HepG2 (cell line): ENCODE results near the gene GDF7. TPM values are rescaled to one million over a fixed set of nuclear protein-coding genes. Genes with fewer than 3 reads are reported as not detected.

Experiments
- ATAC-seq: fragments of 200-7000 bp; cut with Tn5 transposase; 3 replicates; pipeline ENCODE4 v1.9.1; 2020; ENCODE audit warnings: mild to moderate bottlenecking, moderate library complexity
- BruUV-seq: library from RNA; stranded (reverse); fragments of 400-500 nt; replicated peaks from 2 replicates; lab custom pipeline; 2021; lab: Mats Ljungman, UMichigan
- CTCF ChIA-PET: fragments of 300-600 bp; formaldehyde crosslinking; extraction: SDS; loops from one replicate; lab custom pipeline; 2021; ENCODE audit warnings: low total read pairs, inconsistent platforms, low intra/inter-chr PET ratio; lab: Yijun Ruan, JAX
- POLR2A ChIA-PET: fragments of 350-600 bp; sonication (Branson Sonifier 250); formaldehyde crosslinking; loops from one replicate; lab custom pipeline; 2020; ENCODE audit warnings: antibody characterized with exemption, inconsistent platforms; lab: Yijun Ruan, JAX
- DNase-seq: peaks from one replicate; pipeline ENCODE4 v3.0.0-alpha.2; 2015; ENCODE audit warnings: low spot score
- FAIRE-seq: peaks from 3 replicates; lab custom pipeline; 2011; peaks lifted over from hg19 to GRCh38; lab: Jason Lieb, UNC
- H2AFZ ChIP-seq: one replicate; pipeline ENCODE4 v1.6.1; 2011; ENCODE audit warnings: low read length, inconsistent platforms
- H3K27ac ChIP-seq: fragments of 300-600 bp; 3 replicates; pipeline ENCODE4 v1.8.0; 2011; ENCODE audit warnings: mixed run types, mild to moderate bottlenecking, mixed read lengths, low read length, inconsistent platforms; ENCODE audit not compliant: insufficient read depth; ENCODE audit errors: extremely low read length
- H3K27me3 ChIP-seq, 2 experiments: fragments of 200-600 bp in 1 of 2; 2 replicates in 1 of 2; 3 replicates in 1 of 2; pipeline versions ENCODE4 v1.6.0 to v1.8.0; 2011; ENCODE audit warnings: low read length in 2 of 2, mild to moderate bottlenecking in 2 of 2, moderate library complexity in 2 of 2, inconsistent platforms in 1 of 2; ENCODE audit not compliant: insufficient read depth in 2 of 2, control insufficient read depth in 1 of 2
- H3K36me3 ChIP-seq, 2 experiments: fragments of 200-600 bp in 1 of 2; replicated peaks in 1 of 2; 2 replicates in 1 of 2; 3 replicates in 1 of 2; pipeline versions ENCODE4 v1.5.1 to v1.8.0; 2011; ENCODE audit warnings: low read length in 2 of 2, inconsistent platforms in 1 of 2; ENCODE audit not compliant: insufficient read depth in 2 of 2, control insufficient read depth in 1 of 2
- H3K4me1 ChIP-seq: 2 replicates; pipeline ENCODE4 v1.5.1; 2012; ENCODE audit warnings: low read length, inconsistent platforms; ENCODE audit not compliant: insufficient read depth
- H3K4me2 ChIP-seq: 2 replicates; pipeline ENCODE4 v1.6.0; 2011; ENCODE audit warnings: low read depth, low read length, inconsistent platforms
- H3K4me3 ChIP-seq, 3 experiments: fragments of 200-600 bp in 1 of 3; sonication (generic), shearing (Covaris generic) in 1 of 3; replicated peaks in 1 of 3; 2 replicates each; pipeline ENCODE4 v1.5.1; 2011 to 2016; ENCODE audit warnings: low read length in 3 of 3, inconsistent platforms in 2 of 3, low read depth in 2 of 3, mild to moderate bottlenecking in 2 of 3, control low read depth in 1 of 3, mixed read lengths in 1 of 3; ENCODE audit not compliant: insufficient read depth in 1 of 3
- H3K79me2 ChIP-seq: one replicate; pipeline ENCODE4 v1.6.1; 2011; ENCODE audit warnings: low read length, inconsistent platforms; ENCODE audit not compliant: insufficient read depth
- H3K9ac ChIP-seq: 2 replicates; pipeline ENCODE4 v1.6.0; 2011; ENCODE audit warnings: mild to moderate bottlenecking, low read depth, low read length, inconsistent platforms; ENCODE audit not compliant: insufficient read depth
- H3K9me3 ChIP-seq: 2 replicates; pipeline ENCODE4 v1.5.1; 2012; ENCODE audit warnings: mild to moderate bottlenecking, low read length
- H4K20me1 ChIP-seq: 2 replicates; pipeline ENCODE4 v1.6.0; 2011; ENCODE audit warnings: inconsistent platforms, mild to moderate bottlenecking, low read length, moderate library complexity; ENCODE audit not compliant: insufficient read depth
- ATM ChIP-seq: fragments of 450-650 bp; IDR thresholded peaks from 2 replicates; pipeline ENCODE4 v1.7.1; 2017; ENCODE audit warnings: mild to moderate bottlenecking, borderline replicate concordance
- GZF1 ChIP-seq: sonication (generic); formaldehyde crosslinking; IDR thresholded peaks from 2 replicates; pipeline ENCODE4 v1.5.1; 2020; ENCODE audit warnings: mild to moderate bottlenecking, missing genetic modification reagents
- HMGXB4 ChIP-seq, 2 experiments: sonication (generic) in 1 of 2; formaldehyde crosslinking in 1 of 2; IDR thresholded peaks; 2 replicates each; pipeline versions ENCODE4 v1.4.0 to v1.6.1; 2018 to 2020; ENCODE audit warnings: missing genetic modification reagents in 2 of 2, borderline replicate concordance in 1 of 2, low read depth in 1 of 2, mild to moderate bottlenecking in 1 of 2, missing biosample characterization in 1 of 2
- HOMEZ ChIP-seq: IDR thresholded peaks from 2 replicates; pipeline ENCODE4 v1.6.1; 2016; ENCODE audit warnings: low read depth
- ISX ChIP-seq: sonication (generic); formaldehyde crosslinking; conservative IDR thresholded peaks from 2 replicates; pipeline ENCODE4 v1.5.0; 2020; ENCODE audit warnings: missing genetic modification reagents
- KLF16 ChIP-seq, 2 experiments: sonication (generic) in 1 of 2; formaldehyde crosslinking in 1 of 2; IDR thresholded peaks; 2 replicates each; pipeline versions ENCODE4 v1.6.1 to v1.8.0; 2016 to 2023; ENCODE audit warnings: missing genetic modification reagents in 2 of 2, missing compliant biosample characterization in 1 of 2
- RBAK ChIP-seq: sonication (generic); formaldehyde crosslinking; IDR thresholded peaks from 2 replicates; pipeline ENCODE4 v1.5.1; 2020; ENCODE audit warnings: mild to moderate bottlenecking, missing genetic modification reagents
- SCMH1 ChIP-seq: sonication (generic); formaldehyde crosslinking; IDR thresholded peaks from 2 replicates; pipeline ENCODE4 v1.9.0; 2021; ENCODE audit warnings: missing genetic modification reagents, mild to moderate bottlenecking, borderline replicate concordance
- TAF1 ChIP-seq: sonication (generic); formaldehyde crosslinking; IDR thresholded peaks from 2 replicates; pipeline ENCODE4 v1.4.0; 2020; ENCODE audit warnings: missing genetic modification reagents
- THAP9 ChIP-seq: sonication (generic); formaldehyde crosslinking; IDR thresholded peaks from 2 replicates; pipeline ENCODE4; 2020; ENCODE audit warnings: missing genetic modification reagents, mild to moderate bottlenecking, borderline replicate concordance
- ZC3H13 ChIP-seq: sonication (generic); formaldehyde crosslinking; IDR thresholded peaks from 2 replicates; pipeline ENCODE4 v1.8.1; 2023; ENCODE audit warnings: mild to moderate bottlenecking, missing genetic modification reagents, moderate library complexity
- ZNF747 ChIP-seq: sonication (generic); formaldehyde crosslinking; IDR thresholded peaks from 2 replicates; pipeline ENCODE4 v1.8.1; 2023; ENCODE audit warnings: missing genetic modification reagents, mild to moderate bottlenecking, borderline replicate concordance
- ZNF879 ChIP-seq: sonication (generic); formaldehyde crosslinking; IDR thresholded peaks from 2 replicates; pipeline ENCODE4 v1.8.1; 2023; ENCODE audit warnings: missing genetic modification reagents
- WGBS: methylation state at CpG from one replicate; pipeline ENCODE4 v1.1.6; 2017; ENCODE audit warnings: low lambda C conversion rate; 5-methylcytosine and 5-hydroxymethylcytosine counted together
- in situ Hi-C: cut with HindIII; loops from 2 replicates; pipeline ENCODE4 v1.10.0; 2017; ENCODE audit warnings: low pct_unique_long_range_greater_than_20kb; ENCODE audit not compliant: extremely low pct_ligation_motif_present
- intact Hi-C: fragments of 100-400 bp; cut with micrococcal nuclease; formaldehyde crosslinking; loops from one replicate; pipeline ENCODE4 v1.10.0; 2022; ENCODE audit not compliant: unreplicated experiment
- polyA plus RNA-seq, 8 experiments: library from polyadenylated mRNA; depleted of rRNA in 3 of 8; stranded (reverse) in 7 of 8; unstranded in 1 of 8; fragments of >200 nt; fragmentation: Illumina TruSeq in 4 of 8; extraction: Trizol in 4 of 8; gene quantifications; 2 replicates each; pipeline versions ENCODE4 v1.2.1 to v1.2.3, GENCODE V29; 2011 to 2016; ENCODE audit warnings: low read depth in 4 of 8, missing spikeins in 1 of 8, mixed read lengths in 1 of 8; ENCODE audit not compliant: insufficient read depth in 1 of 8
- total RNA-seq, 5 experiments: library from RNA; depleted of rRNA; stranded (reverse); fragments of >200 nt; fragmentation: Illumina TruSeq; extraction: Trizol; gene quantifications; 2 replicates each; pipeline ENCODE4 v1.2.3, GENCODE V29; 2016; ENCODE audit warnings: low read depth in 1 of 5
- TF ChIP-seq, protein P1 (sequence below): sonication (generic); formaldehyde crosslinking; IDR thresholded peaks from 2 replicates; pipeline ENCODE4 v1.4.0; 2020; ENCODE audit warnings: missing genetic modification reagents

The GDF7 gene
- total and polyA plus RNA-seq, 2 of the 13 experiments (the other 11 are each of a cell fraction or from before 2014, with no cell fraction given) = 1.6 to 15.0 TPM

DNA sequence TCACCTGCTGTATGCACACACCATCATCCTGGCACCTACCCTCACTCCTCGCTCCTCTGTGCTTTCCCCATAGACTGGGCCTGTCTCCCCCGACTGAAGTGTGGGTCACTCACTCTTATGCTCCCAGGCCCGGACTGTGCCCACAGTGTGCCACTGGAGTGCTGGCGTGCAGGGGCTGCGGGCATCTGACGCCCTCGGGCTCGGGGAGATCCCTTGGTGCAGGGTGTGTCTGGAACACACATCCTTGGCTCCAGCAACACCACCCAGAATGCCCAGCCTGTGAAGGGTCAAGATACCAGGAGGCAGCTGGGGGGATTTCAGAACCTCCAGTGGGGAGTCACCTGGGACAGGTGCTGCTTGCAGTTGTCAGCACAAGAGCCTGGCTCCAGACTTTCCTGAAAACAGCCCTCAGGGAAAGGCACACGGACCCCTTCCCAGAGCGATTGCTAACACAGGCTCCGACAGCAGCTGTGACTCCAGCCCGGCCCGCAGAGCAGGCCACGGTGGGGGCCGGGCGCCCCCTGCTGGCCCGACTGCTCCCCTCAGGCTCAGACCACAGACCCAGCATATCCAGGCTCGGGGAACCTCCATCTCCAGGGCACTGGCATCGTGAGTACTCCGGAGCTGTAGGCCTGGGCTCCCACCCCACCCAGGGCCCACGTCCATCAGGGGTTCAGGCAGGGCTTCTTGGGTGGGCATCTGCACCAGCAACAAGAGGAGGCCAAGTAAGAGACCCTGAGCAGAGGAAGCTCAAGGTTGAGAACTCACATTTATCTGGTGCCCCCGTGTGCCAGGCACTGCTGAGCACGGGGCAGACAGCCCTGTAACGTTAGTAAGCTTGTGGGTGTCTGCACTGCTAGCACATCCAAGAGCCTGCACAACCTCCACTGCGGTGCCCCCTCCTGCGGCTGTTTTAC, 24.6 kb upstream of the GDF7 start:
- Histone ChIP-seq H2AFZ (no peak overlapping the region), H3K27ac (no peak overlapping the region), H3K36me3 (peaks cover 9 to 19% of the 10 kb centered on the region in 2 experiments), H4K20me1 (no peaks in the 10 kb centered on the region), H3K27me3 (no peaks in the 10 kb centered on the region), H3K4me1 (peaks cover 7% of the 10 kb centered on the region), H3K9me3 (no peaks in the 10 kb centered on the region), H3K9ac (no peak overlapping the region), H3K4me3 (no peak overlapping the region), H3K4me2 (peak overlapping the region; percentile 25; the same call in 1 of the 2 replicates), H3K79me2 (no peaks in the 10 kb centered on the region)
- ATAC-seq = peak; percentile 98
- CTCF ChIA-PET = interaction anchor here (0.8 to 2.0 kb wide), 7 partner anchors 9 to 263 kb away, joined by 3 to 44 read pairs (median 9); partner anchors contain the start of gene HS1BP3
- in situ Hi-C loops (loop anchor here (5.0 kb wide), 1 partner anchor 245 kb away; no protein-coding TSS in a partner anchor), intact Hi-C loops (loop anchor here (1.0 to 2.0 kb wide), 4 partner anchors 200 to 263 kb away; no protein-coding TSS in a partner anchor)
- BruUV-seq = no TSS peak
- POLR2A ChIA-PET = interaction anchor here (0.7 to 3.4 kb wide), 11 partner anchors 8 to 263 kb away, joined by 3 to 30 read pairs (median 5); partner anchors contain the start of genes HS1BP3 and RHOB
- peak; percentile 64 for DNase-seq
- 41% methylated on average over 17 of the region's 26 CpGs for WGBS
- peak; percentile 84 for FAIRE-seq
- no peak for TF ChIP-seq ZNF747 (CRISPR knock-in tag)
- no peak; a peak in 1 of 4 replicates for TF ChIP-seq KLF16 (CRISPR knock-in tag; IDR thresholded peaks at IDR 0.05)
- TF ChIP-seq TAF1 (CRISPR knock-in tag) = no peak
- TF ChIP-seq THAP9 (CRISPR knock-in tag) = peak; percentile 64
- peak; percentile 30; the same call in 1 of the 2 replicates for TF ChIP-seq HOMEZ (CRISPR knock-in tag)
- TF ChIP-seq HMGXB4 (CRISPR knock-in tag; IDR thresholded peaks at IDR 0.05; ENCODE audit: borderline replicate concordance in 1 of 2, low read depth in 1 of 2) = peak; percentile 59 to 69; a peak in 1 of 4 replicates
- no peak for TF ChIP-seq ZNF879 (CRISPR knock-in tag)
- peak; percentile 1; the same call in 1 of the 2 replicates for TF ChIP-seq RBAK (CRISPR knock-in tag)
- TF ChIP-seq GZF1 (CRISPR knock-in tag) = no peak
- no peak for TF ChIP-seq SCMH1
- no peak for TF ChIP-seq ATM
- TF ChIP-seq ZC3H13 (CRISPR knock-in tag) = no peak
- no peak for TF ChIP-seq ISX (CRISPR knock-in tag)
- TF ChIP-seq, protein P1, sequence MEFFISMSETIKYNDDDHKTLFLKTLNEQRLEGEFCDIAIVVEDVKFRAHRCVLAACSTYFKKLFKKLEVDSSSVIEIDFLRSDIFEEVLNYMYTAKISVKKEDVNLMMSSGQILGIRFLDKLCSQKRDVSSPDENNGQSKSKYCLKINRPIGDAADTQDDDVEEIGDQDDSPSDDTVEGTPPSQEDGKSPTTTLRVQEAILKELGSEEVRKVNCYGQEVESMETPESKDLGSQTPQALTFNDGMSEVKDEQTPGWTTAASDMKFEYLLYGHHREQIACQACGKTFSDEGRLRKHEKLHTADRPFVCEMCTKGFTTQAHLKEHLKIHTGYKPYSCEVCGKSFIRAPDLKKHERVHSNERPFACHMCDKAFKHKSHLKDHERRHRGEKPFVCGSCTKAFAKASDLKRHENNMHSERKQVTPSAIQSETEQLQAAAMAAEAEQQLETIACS (CRISPR knock-in tag) = no peak
